T-helper 2 cell (primary cell): Measurements from ENCODE around the gene GPD1.
"Not testable (repeated sequence)": the region's sequence is repeated elsewhere in the genome, so short reads cannot be mapped to it uniquely, and the experiment has no call there.

ENCODE experiments used
- DNase-seq, 5 experiments: peaks; one replicate each; pipeline versions ENCODE4 v3.0.0 to v3.0.0-alpha.2; 2012 to 2022

GPD1 gene

DNA sequence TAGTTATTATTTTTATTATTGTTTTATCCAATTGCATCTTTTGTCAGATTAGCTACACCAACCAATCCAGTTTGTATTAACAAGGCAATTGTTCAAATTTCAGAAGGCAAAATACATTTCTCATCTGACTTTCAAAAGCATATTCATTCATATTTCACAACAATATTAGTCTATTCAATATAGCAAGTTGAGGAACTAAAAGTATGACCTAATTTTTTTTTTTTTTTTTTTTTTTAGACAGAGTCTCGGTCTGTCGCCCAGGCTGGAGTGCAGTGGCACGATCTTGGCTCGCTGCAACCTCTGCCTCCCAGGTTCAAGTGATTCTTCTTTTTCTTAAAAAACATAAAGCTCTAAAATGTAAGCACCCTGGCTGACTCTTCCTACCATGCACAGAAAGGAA, 25.5 kb downstream of the GPD1 start:
- DNase-seq, result no peak

DNA sequence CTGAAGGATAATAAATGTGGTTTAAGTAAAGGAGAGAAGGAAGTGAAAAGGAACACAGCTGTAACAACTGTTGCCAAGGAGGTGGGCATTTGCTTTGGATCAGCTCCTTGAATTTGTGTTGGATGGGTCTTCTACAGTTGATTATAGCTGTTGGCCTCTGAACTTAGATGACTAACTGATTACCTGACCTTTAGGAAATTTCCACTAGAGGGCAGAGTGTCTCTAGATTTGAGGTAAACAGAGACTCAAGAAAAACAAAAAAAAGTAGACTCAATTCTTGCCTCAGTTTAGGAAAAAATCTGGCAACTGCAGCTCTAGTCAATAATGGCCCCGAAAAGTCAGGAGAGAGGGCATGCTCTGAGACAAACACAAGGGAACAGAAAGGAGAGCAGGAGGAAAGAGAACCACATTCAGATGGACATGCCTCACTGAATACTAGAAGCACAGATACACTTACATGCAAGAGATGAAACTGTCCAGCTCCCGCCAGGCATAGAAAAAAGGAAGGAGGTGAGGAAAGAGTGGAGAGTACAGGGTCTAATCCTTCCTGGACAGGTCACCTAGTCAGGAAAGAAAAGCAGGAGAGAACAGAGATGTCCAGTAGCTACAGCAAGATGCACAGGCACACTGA, 28.8 kb downstream of the GPD1 start:
- peak in 2 of 5 experiments; percentile 7 to 73 for DNase-seq

DNA sequence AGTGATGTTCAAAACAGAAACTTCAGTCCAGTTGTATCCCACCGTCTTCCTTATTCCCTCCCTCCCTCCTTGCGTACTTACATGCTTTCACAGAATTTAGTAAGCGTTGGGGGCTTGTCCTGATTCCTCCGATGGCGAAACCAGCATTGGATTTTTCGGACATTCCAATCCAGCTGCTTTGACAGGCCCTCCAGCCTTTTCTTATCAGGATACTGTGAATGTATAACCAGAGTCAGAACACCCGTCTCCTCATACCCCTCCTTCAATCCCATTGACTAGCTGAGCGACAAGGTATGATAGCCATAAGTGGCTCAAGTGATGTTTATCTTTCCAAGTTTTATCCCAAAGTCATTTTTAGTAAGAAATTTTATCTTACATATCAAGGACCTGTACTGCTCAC, 39.2 kb downstream of the GPD1 start:
- no peak for DNase-seq

DNA sequence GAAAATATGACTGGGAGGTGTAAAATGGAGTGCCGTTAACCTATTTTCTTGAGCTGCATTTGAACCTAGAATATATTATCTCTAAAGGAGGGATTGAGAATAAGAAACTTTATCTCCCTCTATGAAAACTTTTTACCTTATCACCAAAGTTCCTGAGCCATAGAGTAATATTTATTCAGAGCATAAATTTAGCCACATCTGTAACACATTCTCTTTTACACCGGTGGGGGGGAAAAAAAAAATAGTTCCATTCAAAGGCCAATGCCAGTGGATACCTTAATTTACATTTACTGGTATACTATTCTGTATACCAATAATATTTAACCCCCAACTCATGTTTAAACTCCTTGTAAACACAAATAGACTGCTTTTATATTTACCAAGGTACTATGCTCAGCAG, 41.6 kb downstream of the GPD1 start:
- DNase-seq, result no peak

DNA sequence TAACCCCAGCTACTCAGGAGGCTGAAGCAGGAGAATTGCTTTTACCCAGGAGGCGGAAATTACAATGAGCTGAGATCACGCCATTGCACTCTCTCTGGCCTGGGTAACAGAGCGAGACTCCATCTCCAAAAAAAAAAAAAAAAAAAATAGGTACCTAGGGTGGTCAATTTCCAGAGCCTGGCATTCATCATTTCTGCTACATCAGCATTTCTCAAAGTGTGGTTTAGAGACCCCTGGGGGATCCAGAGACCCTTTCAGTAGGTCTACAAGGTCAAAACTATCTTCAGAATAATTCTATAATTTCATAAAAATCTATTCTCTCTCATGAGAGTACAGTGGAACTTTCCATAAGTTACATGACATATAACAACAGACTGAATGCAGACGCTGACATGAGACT, 43.5 kb downstream of the GPD1 start:
- no peak for DNase-seq

DNA sequence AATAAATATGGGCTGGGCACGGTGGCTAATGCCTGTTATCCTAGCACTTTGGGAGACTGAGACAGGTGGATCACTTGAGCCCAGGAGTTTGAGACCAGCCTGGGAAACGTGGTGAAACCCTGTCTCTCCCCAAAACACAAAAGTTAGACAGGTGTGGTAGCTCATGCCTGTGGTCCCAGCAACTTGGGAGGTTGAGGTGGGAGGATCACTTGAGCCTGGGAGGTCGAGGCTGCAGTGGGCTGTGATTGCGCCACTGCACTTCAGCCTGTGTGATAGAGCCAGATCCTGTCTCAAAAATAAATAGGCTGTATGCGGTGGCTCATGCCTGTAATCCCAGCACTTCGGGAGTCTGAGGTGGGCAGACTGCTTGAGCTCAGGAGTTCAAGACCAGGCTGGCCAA, 44.2 kb downstream of the GPD1 start:
- not testable (repeated sequence) for DNase-seq

DNA sequence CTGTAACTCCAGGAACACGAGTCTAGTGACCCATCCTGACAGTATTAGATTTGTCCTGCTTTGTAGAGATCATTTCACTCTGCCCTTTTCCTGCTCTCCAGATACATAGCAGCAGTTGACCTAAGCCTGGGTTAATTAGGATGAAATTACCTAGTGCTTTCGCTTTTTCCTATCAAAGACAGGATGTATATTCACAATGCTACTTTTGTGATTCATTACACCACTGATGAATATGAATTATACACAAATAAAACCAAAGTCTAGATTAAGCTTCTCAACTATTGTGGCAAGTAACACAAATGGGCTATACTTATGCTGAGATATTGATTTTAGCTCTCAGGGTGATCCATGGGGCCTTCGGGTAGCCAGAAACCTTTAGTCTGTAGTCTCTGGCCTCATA, 45.5 kb downstream of the GPD1 start:
- DNase-seq, result peak in 1 of 5 experiments; percentile 56

DNA sequence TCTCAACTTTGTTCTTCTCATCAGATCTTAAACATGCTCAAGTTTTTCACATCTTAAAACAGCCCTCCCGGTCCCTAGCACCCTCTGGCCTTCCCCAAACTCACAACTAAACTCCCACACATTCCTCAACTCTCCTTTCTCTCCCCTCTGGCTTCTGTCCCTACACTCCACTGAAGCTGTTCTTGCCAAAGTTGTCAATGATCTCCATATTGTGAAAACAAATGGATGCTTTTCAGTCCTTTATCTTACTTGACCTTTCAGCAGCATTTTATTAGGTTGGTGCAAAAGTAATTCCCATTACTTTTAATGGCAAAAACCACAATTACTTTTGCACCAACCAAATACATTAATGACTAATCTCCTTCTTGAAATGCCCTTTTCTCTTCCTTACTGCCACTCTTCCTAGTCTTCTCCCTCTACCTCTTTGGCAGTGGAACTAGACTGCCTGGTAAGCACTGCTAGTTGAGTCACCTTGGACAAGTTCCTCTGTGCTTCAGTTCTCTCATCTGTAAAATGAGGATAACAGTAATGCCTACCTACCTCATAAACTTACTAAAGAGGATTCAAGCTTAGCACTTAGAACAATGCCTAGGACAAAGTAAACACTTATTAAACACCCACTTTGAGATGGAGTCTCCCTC, 47.4 kb downstream of the GPD1 start:
- DNase-seq, result no peak

DNA sequence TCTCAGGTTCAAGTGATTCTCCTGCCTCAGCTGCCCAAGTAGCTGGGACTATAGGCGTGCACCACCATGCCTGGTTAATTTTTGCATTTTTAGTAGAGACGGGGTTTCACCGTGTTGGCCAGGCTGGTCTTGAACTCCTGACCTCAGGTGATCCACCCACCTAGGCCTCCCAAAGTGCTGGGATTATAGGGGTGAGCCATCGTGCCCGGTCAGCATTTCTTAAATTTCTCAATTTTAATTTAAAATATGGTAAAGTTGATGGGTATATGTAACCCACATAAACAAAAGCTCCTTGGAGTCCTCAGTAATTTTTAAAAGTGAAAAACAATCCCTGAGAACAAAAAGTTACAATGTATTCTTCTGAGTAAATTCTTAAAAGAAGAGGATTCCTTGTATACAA, 51.1 kb downstream of the GPD1 start:
- DNase-seq, result not testable (repeated sequence)

DNA sequence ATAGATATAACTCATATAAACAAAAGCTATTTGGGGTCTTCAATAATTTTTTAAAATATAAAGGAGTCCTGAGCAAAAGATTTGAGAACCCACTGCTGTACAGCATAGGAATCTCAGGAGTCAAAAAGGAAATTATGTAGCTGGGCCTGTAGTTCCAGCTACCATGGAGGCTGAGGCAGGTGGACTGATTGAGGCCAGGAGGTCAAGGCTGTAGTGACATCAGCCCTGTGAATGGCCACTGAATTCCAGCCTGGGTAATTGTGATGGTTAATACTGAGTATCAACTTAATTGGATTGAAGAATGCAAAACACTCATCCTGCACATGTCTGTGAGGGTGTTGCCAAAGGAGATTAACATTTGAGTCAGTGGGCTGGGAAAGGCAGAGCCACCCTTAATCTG, 52.8 kb downstream of the GPD1 start:
- DNase-seq, result no peak

DNA sequence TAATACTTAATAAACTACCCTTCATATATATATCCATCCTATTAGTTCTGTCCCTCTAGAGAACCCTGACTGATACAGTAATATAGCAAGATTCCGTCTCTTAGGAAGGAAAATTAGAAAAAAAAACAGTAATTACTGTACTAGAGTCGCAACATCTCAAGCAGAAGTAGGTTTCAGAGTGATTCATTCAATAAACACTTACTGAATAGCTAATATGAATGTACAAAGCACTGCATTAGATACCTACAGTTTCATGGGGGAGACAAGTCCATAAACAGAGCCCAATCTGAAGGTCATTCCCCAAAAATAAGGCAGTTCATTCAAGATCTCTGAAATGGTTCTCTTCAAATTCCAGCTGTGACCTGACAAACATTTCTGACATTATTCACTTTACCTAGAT, 53.5 kb downstream of the GPD1 start:
- DNase-seq, result peak in 1 of 5 experiments; percentile 49

DNA sequence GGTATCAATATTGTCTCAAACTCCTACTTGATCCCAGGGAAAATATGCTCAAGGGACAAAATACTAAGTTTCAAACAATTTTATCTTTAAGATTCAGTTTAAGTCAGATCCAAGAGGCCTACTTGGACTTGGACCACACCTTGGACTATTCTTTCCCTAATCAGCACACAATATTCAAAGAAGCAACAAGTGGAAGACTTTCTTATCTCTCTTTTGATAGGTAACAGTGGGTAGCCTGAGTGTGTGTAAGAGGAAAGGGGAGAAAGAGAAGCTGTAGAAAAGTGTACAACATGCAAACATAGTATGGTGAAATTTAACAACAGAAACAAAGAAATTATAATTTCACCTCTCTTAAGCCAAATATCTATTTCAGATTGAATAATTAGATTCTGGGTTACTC, 56.8 kb downstream of the GPD1 start:
- DNase-seq, result no peak
